Activated T-helper 1 cell treated with Interleukin-2 at 50 U/mL for 16 hours (primary cell): ENCODE data around the gene PTPRN2.
"Not testable (repeated sequence)": the region's sequence is repeated elsewhere in the genome, so short reads cannot be mapped to it uniquely, and the experiment has no call there.

Source experiments
- DNase-seq: peaks from one replicate; pipeline ENCODE4 v3.0.0-alpha.2; 2020; ENCODE audit warnings: low read depth

PTPRN2 gene

DNA sequence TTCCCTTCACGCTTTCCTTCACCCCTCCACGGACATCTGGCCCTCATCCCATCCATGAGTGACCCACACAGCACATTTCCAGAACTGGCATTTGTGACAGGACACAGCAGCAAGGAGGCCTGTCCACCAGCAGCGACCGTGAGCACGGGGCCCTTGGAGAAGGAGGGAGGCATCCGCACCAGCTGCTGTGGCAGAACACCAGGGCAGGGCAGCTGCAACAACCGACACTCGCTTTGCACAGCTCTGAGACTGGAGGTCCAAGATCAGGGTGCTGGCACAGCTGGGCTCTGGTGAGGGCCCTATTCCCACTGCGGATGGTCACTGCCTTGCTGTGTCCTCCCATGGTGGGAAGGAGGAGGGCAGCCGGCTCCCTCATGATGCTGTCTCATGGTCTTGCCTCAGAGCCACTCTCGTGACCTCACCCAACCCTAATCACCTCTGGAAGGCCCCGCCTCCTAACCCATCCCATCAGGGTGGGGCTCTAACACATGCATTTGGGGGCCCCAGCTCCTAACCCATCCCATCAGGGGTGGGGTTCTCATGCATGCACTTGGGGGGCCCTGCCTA is 36.7 kb downstream of the PTPRN2 start:
- no peak for DNase-seq

DNA sequence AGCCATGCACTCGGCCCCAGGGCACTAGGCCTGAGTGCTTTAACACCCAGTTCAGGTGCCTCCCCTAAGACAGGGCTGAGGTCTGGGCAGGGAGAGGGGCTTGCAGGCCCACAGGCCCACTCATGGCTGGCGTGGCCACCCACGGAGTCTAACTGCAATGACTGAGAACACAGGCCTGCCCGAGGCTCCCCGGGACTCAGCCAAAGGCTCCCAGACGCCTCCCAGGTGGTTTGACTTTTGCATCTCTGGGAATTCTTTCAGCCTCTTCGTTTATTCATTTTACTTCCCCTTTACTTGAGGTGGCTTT is 37.3 kb downstream of the PTPRN2 start:
- DNase-seq: no peak

DNA sequence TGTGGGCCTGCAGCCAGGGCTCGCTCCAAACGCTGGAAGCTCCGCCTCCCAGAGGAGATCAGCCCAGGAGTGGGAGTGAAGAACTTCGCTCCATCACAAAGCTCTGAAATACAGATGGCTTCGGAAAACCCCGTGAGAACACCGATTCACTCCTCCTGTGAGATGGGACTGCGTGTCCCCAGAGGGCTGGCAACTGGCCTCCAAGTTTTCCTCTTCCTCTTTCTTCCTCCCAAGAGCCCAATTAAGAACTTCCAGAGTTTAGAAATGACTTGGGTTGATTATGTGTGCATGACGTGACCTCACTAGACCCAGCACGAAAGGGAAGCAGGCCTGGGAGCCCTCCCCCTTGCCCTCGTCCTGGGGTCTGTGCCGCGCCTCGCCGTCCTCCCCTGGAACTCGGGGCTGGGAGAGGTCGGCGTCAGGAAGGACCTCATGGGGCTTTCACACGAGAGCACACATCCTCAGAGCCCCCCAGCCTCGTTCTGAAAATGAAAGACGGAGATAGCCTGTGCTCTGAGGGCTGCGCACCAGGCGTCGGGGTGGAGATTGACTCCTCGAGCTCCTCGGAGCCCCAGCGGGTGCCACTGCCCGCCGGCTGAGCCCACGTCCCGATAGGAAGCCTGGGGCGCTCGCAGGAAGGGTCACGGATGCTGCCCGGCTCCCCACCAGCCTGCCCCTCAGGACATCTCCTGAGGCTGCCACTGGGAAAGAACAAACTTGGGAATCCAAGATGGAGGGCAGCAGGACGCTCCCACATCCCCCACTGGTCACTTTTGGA is 37.8 kb downstream of the PTPRN2 start:
- DNase-seq: no peak

DNA sequence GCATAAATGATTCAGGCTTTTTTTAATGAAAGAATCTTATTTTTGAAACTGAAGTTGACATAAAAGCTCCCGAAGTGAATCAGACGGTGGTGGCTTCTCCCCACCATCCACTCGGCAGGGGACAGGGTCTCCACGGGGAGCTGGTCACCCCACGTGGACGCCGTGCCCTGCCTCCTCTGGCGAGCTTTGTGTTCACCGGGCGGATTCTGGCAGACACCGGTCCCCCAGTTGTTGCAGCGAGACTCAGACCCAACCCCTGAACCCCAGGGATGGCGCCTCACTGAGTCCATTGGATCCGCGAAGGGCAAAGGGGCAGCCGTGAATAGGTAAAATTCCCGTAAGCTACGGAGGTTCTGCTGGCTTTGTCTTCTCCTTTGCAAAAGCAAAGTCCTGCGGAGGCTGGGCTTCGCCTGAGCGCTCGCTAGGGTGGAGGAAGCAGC is 38.4 kb downstream of the PTPRN2 start:
- no peak for DNase-seq

DNA sequence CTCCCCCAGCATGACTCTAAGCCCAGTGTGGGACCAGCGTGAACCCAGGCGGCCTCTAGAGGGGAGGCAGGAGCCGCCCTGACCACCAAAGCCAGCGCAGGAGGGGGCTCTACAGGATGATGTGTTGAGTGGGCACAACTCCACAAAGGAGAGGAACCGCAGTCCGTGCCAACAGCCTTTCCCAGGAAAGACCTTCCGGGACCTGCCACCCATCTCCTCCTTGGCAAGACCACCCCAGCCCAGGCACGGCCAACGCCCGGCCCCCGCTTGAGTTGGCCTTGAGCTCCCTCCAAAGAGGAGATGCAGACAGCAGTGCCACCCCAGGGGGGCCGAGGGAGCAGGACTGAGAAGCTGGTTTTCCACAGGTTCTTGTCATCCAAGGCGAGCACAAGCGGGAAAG is 38.9 kb downstream of the PTPRN2 start:
- no peak for DNase-seq

DNA sequence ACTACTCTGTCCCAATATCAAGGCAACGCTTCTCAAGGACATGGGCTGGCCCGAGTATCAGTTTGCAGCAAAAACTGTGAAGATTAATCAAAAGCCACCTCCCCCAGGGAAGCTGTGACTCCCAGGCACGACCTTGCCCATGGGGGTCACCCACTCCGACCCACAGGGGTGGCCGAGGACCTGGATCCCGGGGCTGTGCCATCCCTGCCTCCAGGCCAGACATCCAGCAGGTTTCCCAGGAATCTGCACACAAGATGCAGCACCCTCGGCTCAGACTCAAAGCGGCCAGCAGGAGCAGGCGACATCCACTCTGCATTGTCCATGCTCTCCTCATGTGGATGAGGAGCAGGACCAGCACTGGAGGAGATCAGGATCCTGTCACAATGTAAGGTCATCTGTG is 39.8 kb downstream of the PTPRN2 start:
- no peak for DNase-seq

DNA sequence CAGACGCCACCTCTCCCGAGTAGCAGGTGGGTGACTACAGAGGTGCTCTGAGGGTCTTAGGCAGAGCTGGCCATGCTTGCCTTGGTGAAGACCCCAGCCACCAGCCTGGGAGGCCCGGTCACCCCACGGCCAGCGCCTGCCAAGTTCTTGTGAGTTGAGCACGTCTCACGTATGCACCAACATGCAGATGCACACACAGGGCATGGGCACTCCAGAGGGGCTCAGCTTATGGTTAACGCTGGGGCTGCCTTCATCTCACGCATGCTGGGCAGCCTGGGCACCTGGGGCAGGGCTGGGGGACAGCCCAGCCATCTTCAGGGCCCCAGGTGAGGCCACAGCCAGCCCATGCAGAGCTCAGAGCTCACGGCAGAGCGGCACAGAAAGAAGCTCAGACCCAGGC is 41.0 kb downstream of the PTPRN2 start:
- no peak for DNase-seq

DNA sequence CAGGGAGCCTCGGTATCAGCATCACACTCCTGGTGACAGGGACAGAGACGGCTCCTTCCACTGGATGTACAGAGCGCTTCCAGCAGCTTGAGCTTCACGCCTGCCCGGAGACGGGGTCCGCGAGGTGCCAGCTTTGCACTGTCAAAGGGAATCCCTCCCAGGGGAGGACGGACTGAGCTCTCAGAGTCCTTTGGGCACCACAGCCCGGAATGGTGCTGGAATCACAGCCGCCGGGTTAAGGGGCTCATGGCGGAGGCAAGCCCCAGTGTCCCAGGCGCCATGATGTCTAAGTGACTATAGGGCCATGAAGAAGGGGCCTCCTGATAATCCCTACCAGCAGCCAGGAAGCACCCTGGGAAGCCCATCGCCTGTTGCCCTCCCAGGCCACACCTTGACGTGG is 41.4 kb downstream of the PTPRN2 start:
- DNase-seq: no peak

DNA sequence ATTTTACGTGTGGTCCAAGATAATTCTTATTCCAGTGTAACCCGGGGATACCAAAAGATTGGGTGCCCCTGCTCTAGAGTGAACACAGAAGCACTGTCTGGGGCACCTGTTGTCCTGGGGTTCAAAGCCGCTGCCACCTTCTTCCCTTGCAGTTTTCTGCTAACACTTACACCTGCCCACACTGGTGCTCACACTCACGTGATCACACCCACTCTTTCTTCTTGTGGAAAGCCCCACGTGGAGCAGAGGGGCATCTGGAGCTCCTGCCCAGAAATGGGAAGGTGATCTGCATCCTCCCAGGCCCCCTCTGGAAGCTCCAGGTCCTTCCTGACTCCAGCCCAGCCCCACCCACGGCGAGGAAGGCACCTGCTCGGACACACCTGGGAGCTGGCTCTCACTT is 42.9 kb downstream of the PTPRN2 start:
- no peak for DNase-seq

DNA sequence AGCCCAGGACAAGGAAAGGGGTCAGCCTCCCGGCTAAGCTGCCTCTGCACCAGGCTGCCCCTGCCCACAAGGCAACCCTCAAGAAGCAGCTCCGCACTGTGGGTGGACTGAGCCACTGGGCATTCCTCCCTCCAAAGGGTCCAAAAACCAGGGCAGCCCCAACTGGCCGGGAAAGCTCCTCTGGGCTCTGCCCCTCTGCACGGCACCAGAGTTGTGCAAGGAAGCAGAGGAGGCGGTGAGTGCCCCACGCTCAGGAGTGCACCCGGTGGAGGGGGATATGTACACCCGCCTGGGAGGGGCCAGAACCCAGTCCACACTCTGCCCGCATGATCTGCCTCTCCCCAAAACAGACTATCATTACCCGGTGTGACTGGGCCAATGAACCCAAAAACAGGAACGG is 43.8 kb downstream of the PTPRN2 start:
- no peak for DNase-seq

DNA sequence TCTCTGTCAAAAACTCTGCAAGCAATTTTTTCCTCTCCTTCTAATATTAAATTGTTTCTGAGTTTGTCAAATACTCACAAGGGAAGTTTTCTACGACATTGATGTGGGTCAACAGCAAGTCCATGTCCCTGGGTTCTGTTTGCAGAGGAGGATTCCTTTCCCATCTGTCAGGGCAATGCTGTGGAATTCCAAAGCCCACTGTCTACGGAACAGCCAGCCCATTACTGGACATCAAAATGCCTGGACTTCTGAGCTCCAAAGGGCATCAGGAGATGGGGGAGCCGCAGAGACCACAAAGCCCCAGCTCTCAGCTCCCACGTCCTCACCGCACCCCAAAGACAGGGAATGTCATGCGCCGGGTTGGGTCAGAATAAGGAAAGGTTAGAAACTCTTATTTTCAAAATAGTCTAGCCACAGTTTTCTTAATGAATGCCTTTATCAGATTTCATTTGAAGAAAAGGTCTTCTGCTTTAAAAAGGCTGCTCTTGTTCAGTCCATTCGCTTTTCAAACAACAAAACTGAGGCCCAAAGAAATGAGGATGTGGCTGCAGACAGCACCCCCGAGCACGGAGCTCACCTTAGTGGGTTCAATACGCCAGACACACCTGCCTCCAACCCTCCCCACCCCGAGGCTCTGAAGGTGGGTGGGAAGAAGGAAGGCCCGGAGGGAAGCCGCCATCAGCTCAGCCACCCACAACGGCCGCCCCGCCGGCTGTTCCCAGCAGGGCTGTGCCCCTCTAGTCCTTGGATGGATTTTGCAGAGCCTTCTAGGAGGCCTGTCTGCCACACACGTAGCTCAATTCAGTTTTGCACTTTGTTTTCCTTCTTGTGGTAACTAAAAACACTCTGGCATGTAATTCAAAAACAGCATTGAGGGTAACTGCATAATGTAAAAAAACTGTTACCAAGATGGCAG is 44.7 kb downstream of the PTPRN2 start:
- DNase-seq: no peak

DNA sequence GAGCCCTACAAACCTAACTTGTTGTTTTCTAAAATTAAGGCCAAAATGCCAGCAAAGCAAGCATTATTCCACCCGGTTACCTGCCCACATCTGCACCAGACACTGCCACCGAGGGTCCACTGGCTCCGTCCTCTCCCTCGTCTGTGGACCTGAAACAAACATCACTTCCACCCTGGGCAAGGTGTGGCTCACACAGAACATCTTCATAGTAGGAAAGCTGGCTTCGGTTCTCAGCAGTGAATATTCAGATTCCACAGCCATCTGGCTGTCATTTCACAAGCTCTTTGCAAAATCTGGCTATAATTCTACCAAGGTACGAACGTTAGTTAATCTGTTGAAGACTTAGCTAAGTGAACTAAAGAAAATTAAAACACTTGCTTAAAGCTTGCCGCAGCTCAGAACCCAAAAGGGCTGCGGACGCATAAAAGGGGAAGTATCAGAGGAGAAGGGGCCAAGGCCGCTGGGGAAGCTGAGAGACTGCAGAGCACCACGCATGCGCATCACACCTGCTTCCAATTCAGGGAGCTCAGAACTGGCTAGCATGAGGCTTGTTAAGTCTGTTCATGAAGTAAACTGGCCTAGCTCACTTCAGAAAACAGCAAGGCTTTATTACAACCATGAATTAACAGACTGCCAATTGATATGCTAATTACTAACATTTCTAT is 46.1 kb downstream of the PTPRN2 start:
- no peak for DNase-seq

DNA sequence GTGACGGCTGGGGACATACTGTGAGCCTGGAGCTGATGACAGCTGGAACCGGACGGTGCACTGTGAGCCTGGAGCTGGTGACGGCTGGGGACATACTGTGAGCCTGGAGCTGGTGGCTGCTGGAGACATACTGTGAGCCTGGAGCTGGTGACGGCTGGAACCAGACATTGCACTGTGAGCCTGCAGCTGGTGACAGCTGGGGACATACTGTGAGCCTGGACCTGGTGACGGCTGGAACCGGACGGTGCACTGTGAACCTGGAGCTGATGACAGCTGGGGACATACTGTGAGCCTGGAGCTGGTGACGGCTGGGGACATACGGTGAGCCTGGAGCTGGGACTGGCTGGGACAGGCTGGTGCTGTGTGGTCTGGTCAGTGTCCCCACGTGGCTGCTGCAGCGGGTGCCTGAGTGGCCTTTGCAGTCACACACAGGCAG is 47.9 kb downstream of the PTPRN2 start:
- no peak for DNase-seq

DNA sequence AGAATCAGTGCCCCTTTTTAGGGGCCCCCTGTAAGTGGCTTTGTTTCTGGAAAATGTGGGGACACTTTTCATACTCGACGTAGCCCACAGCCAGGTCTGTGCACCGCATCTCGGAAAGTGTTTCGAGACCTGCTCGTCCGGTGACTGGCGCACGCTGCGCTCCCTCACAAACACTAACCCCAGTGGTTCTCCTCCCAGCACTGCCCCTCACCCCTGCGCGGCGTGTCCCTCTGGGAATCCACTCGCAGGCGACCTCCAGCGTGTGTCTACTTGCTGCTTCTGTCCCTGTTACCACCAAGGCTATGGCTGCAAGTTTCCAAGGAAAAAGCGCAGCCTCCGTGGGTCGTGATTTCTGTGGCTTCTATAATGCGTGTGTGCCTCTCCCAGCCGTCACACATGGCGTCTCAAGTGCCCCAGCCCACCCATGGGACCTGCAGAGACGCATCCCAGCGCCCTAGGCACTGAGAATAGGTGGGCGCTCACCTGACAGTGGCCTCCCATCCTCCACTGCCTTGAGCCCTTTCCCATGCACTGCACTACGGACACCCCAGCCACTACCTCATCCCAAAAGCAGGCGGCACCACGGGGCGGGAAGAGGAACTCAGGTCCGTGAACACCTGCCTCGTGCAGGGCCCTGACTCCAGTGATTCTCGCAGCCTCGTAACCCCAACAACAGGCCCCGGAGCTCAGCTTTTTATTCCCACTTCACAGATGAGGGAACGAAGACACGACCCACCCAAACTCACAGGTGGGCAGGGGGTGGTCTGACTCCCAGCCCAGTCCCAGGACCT is 49.3 kb downstream of the PTPRN2 start:
- no peak for DNase-seq

DNA sequence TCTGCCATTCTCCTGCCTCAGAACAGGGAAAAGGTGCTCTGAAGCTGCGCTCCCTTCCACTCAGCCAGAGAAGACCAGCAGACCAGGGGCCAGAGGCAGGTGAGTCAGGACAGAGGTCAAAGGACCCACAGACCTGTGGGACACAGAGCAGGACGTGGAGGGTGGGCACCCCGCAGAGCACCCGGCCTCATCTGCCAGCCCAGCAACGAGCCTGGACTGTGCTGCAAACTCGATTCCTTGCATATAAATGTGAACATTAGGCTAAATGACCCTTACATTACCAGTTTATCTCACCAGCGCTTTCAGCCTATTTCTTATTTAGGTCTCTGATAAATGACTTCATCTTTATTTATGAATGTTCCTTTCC is 50.1 kb downstream of the PTPRN2 start:
- DNase-seq: no peak

DNA sequence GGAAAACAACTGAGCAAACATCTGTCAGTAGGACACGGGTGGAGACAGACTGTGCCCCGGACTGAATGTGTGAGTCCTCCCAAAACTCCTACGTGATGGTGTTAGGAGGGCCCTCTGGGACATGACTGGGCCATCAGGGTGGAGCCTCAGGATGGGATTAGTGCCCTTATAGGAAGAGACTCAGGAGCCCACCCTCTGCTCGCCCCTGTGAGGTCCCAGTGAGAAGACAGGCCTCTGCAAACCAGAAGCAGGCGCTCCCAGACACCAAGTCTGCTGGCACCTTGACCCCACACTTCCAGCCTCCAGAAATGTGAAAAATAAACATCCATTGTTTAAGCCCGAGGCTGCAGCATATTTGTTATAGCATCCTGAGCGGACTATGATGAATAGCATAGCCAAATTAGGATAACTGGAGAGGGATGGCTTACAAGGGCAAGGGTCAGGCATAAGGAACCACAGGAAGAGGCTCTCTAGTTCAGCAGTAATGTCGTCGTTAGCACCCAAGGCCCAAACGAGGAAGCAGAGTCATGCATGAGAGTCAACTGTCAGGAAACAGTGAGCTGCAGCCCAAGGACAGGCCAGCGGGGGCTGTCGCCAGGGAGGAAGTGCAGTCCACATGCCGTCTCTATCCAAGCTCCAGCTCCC is 50.6 kb downstream of the PTPRN2 start:
- no peak for DNase-seq

DNA sequence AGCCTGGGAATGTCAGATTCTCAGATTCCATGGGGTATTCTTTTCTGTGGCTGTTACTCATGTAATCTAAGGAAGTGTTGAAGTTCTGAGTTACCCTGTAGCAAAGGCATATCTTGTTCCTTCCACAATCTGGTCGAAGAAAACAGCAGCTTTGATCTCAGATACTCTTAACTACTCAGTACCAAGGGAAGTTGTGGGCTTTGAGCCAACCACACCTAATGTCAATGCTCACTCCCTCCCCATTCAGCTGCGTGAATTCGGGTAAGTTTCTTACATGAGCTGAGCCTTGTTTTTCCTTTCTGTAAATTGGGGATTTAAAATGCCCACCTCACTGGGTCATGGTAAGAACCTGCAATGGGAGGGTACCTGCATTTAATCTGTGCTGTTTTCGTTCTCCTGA is 52.5 kb downstream of the PTPRN2 start:
- DNase-seq: no peak

DNA sequence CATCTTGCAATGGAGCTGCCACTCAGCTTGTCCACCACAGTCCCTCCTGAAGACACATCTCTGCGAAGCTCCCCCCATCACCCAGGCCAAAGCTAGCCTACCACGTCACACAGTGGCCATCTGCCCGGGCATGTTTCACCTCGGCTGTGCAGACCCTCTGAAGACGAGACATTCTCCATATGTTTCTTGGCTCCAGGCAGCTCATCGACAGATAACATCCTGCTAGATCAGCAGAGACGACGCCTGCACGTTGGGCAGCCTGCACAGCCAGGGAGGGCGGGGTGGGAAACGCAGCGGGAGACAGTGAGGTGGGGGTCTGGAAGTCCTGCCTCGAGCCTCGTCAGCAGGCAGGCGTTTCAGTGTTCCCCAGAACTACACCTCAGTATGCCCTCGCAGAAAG is 53.0 kb downstream of the PTPRN2 start:
- no peak for DNase-seq

DNA sequence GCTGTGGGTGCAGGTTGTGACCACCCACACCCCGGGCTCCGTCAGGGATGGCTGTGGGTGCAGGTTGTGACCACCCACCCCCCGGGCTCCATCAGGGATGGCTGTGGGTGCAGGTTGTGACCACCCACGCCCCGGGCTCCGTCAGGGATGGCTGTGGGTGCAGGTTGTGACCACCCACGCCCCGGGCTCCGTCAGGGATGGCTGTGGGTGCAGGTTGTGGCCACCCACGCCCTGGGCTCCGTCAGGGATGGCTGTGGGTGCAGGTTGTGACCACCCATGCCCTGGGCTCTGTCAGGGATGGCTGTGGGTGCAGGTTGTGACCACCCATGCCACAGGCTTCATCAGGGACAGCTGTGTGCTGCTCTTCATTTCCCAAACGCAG is 53.5 kb downstream of the PTPRN2 start:
- not testable (repeated sequence) for DNase-seq

DNA sequence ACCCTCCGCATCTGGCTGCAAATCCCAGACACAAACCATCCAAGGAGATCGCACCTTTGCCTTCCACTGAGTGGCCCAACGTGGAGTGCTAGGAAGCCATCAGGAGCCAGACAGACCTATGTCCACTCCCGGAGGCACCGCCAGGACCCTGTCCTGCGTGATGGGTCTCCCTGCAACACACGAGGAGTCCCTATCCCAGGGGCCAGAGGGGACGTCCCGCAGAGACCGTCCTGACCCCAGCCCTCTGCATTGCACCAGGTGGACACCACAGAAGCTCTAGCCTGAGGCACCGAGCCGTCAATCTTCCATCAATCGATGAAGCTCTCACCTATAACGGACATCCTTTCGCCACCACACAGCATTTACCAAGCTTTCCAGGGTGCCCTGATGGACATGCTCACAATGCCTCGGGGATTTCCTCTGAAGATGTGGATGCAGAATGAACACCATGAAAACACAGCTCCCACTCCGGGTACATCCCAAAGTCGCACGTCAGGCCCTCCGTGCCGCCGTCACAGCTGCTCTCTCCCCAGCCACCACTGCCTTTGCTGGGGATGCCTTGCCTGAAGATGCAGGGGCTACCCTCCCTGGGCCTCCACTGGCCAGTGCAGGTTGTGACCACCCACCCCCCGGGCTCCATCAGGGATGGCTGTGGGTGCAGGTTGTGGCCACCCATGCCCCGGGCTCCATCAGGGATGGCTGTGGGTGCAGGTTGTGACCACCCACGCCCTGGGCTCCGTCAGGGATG is 54.1 kb downstream of the PTPRN2 start:
- no peak for DNase-seq
